ENCODE results near the gene HDAC9.

DNA sequence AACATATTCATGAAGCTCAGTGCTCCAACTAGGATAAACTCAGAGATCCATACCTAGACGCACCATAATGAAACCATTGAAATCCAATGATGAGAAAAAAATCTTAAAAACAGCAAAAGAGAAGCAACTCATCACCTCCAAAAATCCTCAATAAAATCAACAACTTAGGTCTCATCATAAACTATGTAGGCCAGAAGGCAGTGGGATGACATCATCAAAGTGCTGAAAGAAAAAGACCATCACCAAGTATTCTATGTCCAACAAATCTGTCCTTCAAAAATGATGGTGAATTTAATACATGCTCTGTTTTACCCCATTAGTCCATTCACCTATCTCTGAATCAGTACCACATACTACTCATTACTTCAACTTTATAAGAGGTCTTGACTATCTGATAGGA, 304.4 kb downstream of the HDAC9 start:
- TF ChIP-seq POLR2A (IDR thresholded peaks at IDR 0.05; ENCODE audit: low read depth, low read length): no peak
- TF ChIP-seq TAF1 (IDR thresholded peaks at IDR 0.05; ENCODE audit: borderline replicate concordance, low read depth, low read length): no peak
- no peak for TF ChIP-seq POLR2AphosphoS5 (IDR thresholded peaks at IDR 0.05; ENCODE audit: low read depth, low read length)

Measured in GM12892 (cell line).